Osteoblast (primary cell): ENCODE measurements around the gene CHN2. TPM values are rescaled to one million over a fixed set of nuclear protein-coding genes. Genes with fewer than 3 reads are reported as not detected.
A peak's percentile ranks its signal among the peaks of the same experiment; 100 is the strongest.

Experiments used
- DNase-seq: peaks from one replicate; pipeline ENCODE4 v3.0.0; 2011; ENCODE audit warnings: low spot score, mixed read lengths; ENCODE audit not compliant: insufficient read length; ENCODE audit errors: missing footprints
- H2AFZ ChIP-seq: 2 replicates; pipeline ENCODE4 v1.6.0; 2011; ENCODE audit warnings: mild to moderate bottlenecking, low read length
- H3K27ac ChIP-seq: 2 replicates; pipeline ENCODE4 v1.5.1; 2011; ENCODE audit warnings: mild to moderate bottlenecking, low read depth, low read length, moderate library complexity
- H3K27me3 ChIP-seq: 2 replicates; pipeline ENCODE4 v1.6.0; 2012; ENCODE audit warnings: mild to moderate bottlenecking, control low read depth, inconsistent platforms, low read length, moderate library complexity; ENCODE audit not compliant: insufficient read depth
- H3K36me3 ChIP-seq: 2 replicates; pipeline ENCODE4 v1.5.1; 2011; ENCODE audit warnings: mild to moderate bottlenecking, low read length, control low read depth, moderate library complexity; ENCODE audit not compliant: insufficient read depth
- H3K4me1 ChIP-seq: 2 replicates; pipeline ENCODE4 v1.5.1; 2011; ENCODE audit warnings: mild to moderate bottlenecking, low read length, control low read depth, moderate library complexity; ENCODE audit not compliant: insufficient read depth
- H3K4me2 ChIP-seq: 2 replicates; pipeline ENCODE4 v1.6.0; 2011; ENCODE audit warnings: mild to moderate bottlenecking, low read length; ENCODE audit not compliant: insufficient read depth
- H3K4me3 ChIP-seq: fragments of 200-600 bp; sonication (generic); 3 replicates; pipeline ENCODE4 v1.5.1; 2012; ENCODE audit warnings: mild to moderate bottlenecking, low read length, inconsistent platforms; ENCODE audit not compliant: insufficient read depth
- H3K79me2 ChIP-seq: 2 replicates; pipeline ENCODE4 v1.6.0; 2012; ENCODE audit warnings: mild to moderate bottlenecking, low read length, control low read depth, inconsistent platforms; ENCODE audit not compliant: insufficient read depth
- H3K9me3 ChIP-seq: 2 replicates; pipeline ENCODE4 v1.5.1; 2011; ENCODE audit warnings: low read depth, low read length, control low read depth
- H4K20me1 ChIP-seq: 2 replicates; pipeline ENCODE4 v1.6.0; 2012; ENCODE audit warnings: mild to moderate bottlenecking, low read length, control low read depth; ENCODE audit not compliant: insufficient read depth
- total RNA-seq: library from RNA; depleted of rRNA; stranded (reverse); fragments of >200 nt; gene quantifications from 2 replicates; pipeline ENCODE4 v1.2.3, GENCODE V29; 2012
- TF ChIP-seq, protein P1 (sequence below): IDR thresholded peaks from 2 replicates; pipeline ENCODE4 v1.5.1; 2011; ENCODE audit warnings: mild to moderate bottlenecking, low read depth, low read length, moderate library complexity; ENCODE audit errors: extremely low read depth

CHN2 gene
- total RNA-seq, 1 donor = under 0.01 TPM

GRCh38 chr7:29490094-29490607 lies 295.6 kb downstream of the CHN2 start:
- peak overlapping the region; percentile 82 for H3K27ac ChIP-seq
- TF ChIP-seq, protein P1, sequence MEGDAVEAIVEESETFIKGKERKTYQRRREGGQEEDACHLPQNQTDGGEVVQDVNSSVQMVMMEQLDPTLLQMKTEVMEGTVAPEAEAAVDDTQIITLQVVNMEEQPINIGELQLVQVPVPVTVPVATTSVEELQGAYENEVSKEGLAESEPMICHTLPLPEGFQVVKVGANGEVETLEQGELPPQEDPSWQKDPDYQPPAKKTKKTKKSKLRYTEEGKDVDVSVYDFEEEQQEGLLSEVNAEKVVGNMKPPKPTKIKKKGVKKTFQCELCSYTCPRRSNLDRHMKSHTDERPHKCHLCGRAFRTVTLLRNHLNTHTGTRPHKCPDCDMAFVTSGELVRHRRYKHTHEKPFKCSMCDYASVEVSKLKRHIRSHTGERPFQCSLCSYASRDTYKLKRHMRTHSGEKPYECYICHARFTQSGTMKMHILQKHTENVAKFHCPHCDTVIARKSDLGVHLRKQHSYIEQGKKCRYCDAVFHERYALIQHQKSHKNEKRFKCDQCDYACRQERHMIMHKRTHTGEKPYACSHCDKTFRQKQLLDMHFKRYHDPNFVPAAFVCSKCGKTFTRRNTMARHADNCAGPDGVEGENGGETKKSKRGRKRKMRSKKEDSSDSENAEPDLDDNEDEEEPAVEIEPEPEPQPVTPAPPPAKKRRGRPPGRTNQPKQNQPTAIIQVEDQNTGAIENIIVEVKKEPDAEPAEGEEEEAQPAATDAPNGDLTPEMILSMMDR = no peak
- no peaks in the 10 kb centered on the region for H3K36me3 ChIP-seq
- H3K4me3 ChIP-seq = no peak overlapping the region
- no peaks in the 10 kb centered on the region for H4K20me1 ChIP-seq
- H3K79me2 ChIP-seq = no peaks in the 10 kb centered on the region
- peaks cover 36% of the 10 kb centered on the region for H3K4me1 ChIP-seq
- no peaks in the 10 kb centered on the region for H3K9me3 ChIP-seq
- H3K27me3 ChIP-seq = no peaks in the 10 kb centered on the region
- H3K4me2 ChIP-seq = no peak overlapping the region
- no peak for DNase-seq
- no peak overlapping the region for H2AFZ ChIP-seq

GRCh38 chr7:29494350-29494749 lies 299.8 kb downstream of the CHN2 start:
- no peak overlapping the region for H3K4me2 ChIP-seq
- peak overlapping the region; percentile 53 for H3K27ac ChIP-seq

GRCh38 chr7:29495653-29496052 lies 301.1 kb downstream of the CHN2 start:
- Histone ChIP-seq H3K27ac (no peak overlapping the region), H2AFZ (no peak overlapping the region), H3K36me3 (no peaks in the 10 kb centered on the region), H3K27me3 (no peaks in the 10 kb centered on the region), H3K4me1 (peaks cover 15% of the 10 kb centered on the region), H4K20me1 (no peaks in the 10 kb centered on the region), H3K4me2 (no peak overlapping the region), H3K9me3 (no peaks in the 10 kb centered on the region), H3K79me2 (no peaks in the 10 kb centered on the region), H3K4me3 (no peak overlapping the region)
- TF ChIP-seq, protein P1 = no peak
- DNase-seq = no peak

More at GRCh38 chr7:29494350-29494749, 299.8 kb downstream of the CHN2 start:
- Histone ChIP-seq H4K20me1 (no peaks in the 10 kb centered on the region), H2AFZ (no peak overlapping the region), H3K4me1 (peaks cover 18% of the 10 kb centered on the region), H3K9me3 (no peaks in the 10 kb centered on the region), H3K4me3 (no peak overlapping the region), H3K27me3 (no peaks in the 10 kb centered on the region), H3K36me3 (no peaks in the 10 kb centered on the region), H3K79me2 (no peaks in the 10 kb centered on the region)
- DNase-seq = no peak
- TF ChIP-seq, protein P1 = no peak

GRCh38 chr7:29496355-29497020 lies 301.9 kb downstream of the CHN2 start:
- no peak for DNase-seq
- H3K4me1 ChIP-seq = peaks cover 17% of the 10 kb centered on the region
- no peaks in the 10 kb centered on the region for H3K79me2 ChIP-seq
- no peak overlapping the region for H2AFZ ChIP-seq
- no peak overlapping the region for H3K27ac ChIP-seq
- TF ChIP-seq, protein P1 = no peak
- H3K4me3 ChIP-seq = no peak overlapping the region
- no peaks in the 10 kb centered on the region for H3K27me3 ChIP-seq
- H3K9me3 ChIP-seq = no peaks in the 10 kb centered on the region
- no peaks in the 10 kb centered on the region for H3K36me3 ChIP-seq
- no peak overlapping the region for H3K4me2 ChIP-seq
- H4K20me1 ChIP-seq = no peaks in the 10 kb centered on the region
